ENCODE data around the gene BTBD2.
A peak's percentile ranks its signal among the peaks of the same experiment; 100 is the strongest.

Gene BTBD2

DNA sequence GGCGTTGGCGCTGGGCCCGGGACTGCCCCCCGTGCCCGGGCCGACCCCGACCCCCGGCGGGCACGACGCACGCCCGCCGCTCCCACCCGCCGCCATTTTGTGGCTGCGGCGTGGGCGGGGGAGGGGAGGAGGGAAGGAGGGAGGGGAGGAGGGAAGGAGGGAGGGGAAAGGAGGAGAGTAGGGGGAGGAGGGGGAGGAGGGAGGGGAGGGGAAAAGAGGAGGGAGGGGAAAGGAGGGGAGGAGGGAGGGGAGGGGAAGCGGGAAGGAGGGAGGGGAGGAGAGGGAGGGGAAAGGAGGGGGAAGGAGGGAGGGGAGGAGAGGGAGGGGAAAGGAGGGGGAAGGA, at the start of gene BTBD2:
Gene BTBD2, minus strand, starts transcription at position 107 of the 343 bp plus-strand sequence. Its CDS starts 11 bp downstream, at position 96.
- FAIRE-seq (no peak), DNase-seq (ENCODE audit: low spot score) (peak; percentile 6)

DNA sequence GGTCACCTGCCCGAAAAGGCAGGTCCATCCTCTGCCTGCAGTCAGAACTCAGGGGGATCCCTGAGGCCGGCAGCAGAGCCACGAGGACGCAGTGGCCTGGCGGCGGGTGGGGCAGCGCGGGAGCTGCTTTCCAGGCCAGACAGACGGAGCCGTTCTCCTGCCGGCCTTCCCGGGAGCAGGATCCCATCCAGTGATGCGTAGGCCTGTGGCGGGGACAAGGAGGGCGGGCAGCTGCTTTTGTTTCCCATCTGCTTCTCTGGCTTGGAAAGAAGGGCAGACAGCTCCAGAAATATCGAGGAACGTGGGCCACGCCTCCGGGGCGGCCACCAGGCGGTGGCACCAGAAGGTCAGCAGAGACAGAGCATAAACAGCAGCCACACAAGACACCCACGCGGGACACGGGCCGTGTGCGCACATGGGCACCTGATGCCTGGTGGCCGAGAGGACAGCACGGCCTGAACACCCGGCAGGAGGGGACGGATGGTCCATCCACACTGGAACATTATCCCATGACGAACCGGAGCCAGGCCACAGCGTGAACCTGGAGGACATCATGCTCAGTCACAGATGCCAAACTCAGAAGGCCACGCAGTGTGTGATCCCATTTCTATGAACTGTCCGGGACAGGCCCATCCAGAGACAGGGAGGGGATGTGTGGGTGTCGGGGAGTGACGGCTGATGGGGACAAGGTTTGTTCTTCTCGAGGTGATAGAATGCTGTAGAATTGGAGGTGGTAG, 49.4 kb upstream of the BTBD2 start:
- FAIRE-seq (no peak), DNase-seq (ENCODE audit: low spot score) (no peak)

- FAIRE-seq (no peak), DNase-seq (ENCODE audit: low spot score) (no peak)
Observed at GRCh38 chr19:2064395-2064787, 48.9 kb upstream of the BTBD2 start.

- FAIRE-seq (no peak), DNase-seq (ENCODE audit: low spot score) (no peak)
Observed at GRCh38 chr19:2063824-2064223, 48.3 kb upstream of the BTBD2 start.

- no peak for FAIRE-seq
- no peak for DNase-seq (ENCODE audit: low spot score)
Observed at GRCh38 chr19:2062770-2063169, 47.3 kb upstream of the BTBD2 start.

DNA sequence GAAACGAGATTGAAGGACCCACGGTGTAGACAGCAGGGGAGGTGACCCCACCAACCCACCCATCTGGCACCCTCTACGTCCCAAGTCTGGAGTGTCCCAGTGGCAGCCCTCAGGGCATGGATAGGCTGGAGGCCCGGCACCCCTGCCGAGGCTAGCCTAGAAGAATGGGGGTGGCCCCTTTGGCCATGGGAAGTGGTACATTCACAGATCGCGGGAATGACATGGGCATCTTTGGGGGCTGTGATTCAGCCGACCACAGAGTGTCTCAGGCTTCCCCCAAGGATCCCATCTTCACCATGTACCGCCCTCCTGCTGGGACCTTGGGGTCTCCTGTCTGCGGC, 46.8 kb upstream of the BTBD2 start:
- FAIRE-seq, result no peak
- no peak for DNase-seq (ENCODE audit: low spot score)

DNA sequence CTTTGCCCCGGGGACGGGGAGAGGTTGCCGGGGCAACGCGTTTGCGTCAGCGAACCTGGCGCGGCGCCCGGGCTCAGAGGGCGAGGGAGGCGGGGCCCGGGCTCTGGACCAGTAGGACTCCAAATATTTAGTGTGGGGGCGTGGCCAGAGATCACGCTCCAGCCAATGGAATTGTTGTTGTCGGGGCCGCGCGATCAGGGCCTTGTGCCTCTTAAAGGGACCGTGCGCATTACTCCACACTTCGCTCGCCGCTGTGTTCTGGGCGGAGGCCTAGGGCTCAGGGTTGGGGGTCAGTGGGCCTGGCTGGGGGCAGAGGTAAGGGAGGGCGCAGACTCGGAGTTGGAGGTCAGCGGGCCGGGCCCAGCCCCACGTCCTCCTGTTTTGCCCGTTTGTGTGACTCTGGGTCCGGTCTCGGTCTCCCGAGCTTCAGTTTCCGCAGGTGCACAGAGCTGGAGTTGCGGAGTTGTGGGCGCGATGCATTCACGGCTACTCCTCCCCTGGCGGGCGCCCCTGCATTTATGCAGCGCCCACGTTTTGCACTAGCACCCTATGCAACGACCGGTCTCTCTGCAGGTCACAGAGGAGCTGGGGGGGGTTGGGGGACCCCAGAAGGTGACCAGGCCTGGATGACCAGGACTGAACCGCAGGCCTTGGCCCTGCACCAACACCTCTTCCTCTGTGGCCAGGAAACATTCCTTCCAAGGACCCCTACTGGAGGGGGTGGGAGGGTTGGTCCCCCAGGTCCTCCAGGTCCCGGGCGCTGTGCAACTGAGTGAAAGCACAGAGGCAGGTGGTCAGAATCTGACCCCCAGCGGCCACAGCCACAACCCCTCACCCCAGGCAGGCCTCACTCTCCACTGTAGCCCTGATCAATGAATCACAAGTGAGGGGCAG, 46.2 kb upstream of the BTBD2 start:
- DNase-seq (ENCODE audit: low spot score) (peak; percentile 96), FAIRE-seq (peak; percentile 82)

- DNase-seq (ENCODE audit: low spot score) (peak; percentile 83), FAIRE-seq (peak; percentile 58)
Observed at GRCh38 chr19:2060884-2061494, 45.5 kb upstream of the BTBD2 start.

DNA sequence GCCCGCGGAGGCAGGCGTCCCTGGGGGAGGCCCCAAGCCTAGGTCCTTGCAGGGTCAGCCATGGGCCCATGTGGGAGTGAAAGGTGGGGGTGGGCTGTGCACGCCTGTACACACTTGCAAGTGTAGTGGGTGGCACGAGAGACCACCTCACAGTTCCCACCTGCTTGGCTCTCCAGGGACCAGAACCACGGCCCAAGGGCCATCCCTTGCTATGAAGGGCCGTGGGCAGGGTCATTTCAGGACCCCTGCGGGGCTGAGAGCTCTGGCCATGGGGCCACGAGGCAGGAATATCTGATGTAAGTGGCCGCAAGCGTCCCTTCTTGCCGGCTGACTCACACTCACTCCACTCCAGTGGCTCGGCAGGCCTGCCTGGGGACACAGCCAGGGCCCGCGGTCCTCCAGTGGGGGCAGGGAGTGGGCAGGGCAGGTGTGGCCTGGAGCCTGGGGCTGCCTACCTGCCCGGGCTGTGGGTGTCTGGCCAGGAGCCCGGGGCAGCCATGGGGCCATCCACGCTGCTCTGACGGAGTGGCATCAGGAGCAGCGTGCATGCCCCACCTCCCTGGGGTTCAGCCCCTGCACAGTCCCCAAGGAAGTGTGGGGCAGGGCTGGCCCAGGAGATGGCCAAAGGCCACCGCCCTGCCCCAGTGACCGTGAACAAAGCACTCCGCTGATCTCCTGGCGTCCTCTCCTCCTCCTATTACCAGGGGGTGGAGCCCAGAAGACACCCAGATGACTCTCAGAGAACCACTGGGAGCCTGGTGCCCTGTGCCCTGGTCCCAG, 44.1 kb upstream of the BTBD2 start:
- DNase-seq (ENCODE audit: low spot score) (peak; percentile 94), FAIRE-seq (peak; percentile 80)

DNA sequence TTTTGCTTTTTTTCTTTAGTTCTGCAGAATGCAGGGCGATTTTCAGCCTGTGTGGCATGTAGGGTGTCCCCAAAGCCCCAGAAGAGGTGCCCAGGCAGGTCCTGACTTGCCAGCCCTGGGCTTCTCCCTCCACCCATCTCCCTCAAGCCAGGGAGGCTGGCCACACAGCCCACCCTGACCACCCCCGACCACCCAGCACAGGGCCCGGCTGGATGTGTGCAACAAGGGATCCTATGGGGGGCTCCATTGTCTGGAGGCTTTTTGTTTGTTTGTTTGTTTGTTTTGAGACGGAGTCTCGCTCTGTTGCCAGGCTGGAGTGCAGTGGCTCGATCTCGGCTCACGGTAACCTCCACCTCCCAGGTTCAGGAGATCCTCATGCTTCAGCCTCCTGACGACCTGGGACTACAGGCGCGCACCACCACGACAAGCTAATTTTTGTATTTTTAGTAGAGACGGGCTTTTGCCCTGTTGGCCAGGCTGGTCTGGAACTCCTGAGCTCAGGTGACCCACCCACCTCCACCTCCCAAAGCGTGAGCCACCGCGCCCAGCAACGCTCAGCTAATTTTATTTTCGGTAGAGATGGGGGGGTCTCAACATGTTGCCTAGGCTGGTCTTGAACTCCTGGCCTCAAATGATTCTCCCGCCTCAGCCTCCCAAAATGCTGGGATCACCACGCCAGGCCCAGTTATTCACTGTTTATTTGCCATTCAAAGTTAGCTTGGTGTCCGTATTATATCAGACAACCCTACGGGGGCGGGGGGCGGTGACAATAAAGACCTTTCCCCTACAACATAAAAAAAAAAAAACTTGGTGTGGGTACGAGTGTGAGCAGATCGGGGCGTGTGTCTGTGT, 43.3 kb upstream of the BTBD2 start:
- FAIRE-seq (no peak), DNase-seq (ENCODE audit: low spot score) (no peak)

- DNase-seq (ENCODE audit: low spot score), result no peak
- FAIRE-seq, result no peak
Observed at GRCh38 chr19:2057484-2058469, 42.3 kb upstream of the BTBD2 start.

DNA sequence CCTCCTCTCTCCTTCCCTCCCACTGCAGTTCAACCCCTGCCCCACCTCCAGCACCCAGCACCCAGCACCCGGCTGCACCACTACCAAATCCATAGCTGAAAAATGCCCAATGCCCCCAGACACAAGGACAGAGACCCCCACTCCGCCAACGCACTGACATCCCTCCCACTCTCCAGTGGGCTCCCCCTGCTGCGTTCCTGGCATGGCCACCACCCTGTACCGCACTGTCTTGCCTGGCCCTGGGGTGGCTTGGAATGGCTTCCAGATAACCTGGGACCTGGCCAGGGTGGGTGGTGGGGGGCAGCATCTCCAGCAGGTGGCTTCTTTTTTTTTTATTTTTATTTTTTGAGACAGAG, 41.3 kb upstream of the BTBD2 start:
- FAIRE-seq (no peak), DNase-seq (ENCODE audit: low spot score) (no peak)

GRCh38 chr19:2055931-2056836, 40.7 kb upstream of the BTBD2 start:
- no peak for FAIRE-seq

DNA sequence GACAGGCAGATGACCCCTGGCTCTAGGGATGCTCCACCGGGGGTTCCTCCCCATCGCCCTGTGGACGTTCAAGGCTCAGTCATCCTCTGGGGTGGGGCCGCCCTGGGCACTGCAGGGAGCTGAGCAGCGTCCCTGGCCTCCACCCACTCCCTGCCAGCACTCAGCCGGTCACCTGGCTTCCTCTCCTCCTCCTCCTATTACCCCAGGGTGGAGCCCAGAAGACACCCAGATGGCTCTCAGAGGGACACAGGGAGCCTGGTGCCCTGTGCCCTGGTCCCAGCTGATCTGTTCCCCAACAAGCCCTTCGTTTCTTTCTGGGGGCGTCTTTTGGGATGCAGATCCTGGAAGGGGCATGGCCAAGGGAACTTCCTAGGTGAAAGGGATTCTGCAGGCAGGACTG, 39.2 kb upstream of the BTBD2 start:
- DNase-seq (ENCODE audit: low spot score), result no peak
- no peak for FAIRE-seq

More at GRCh38 chr19:2055931-2056836, 40.7 kb upstream of the BTBD2 start:
- DNase-seq (ENCODE audit: low spot score), result peak; percentile 67

- DNase-seq (ENCODE audit: low spot score) (no peak), FAIRE-seq (no peak)
Observed at GRCh38 chr19:2053601-2054389, 38.3 kb upstream of the BTBD2 start.

GRCh38 chr19:2051773-2052704, 36.5 kb upstream of the BTBD2 start:
- DNase-seq (ENCODE audit: low spot score) (no peak), FAIRE-seq (no peak)

Data from RCC 7860 (cell line).